IMR-90 (cell line): ENCODE measurements around the gene SDC4. TPM values are rescaled to one million over a fixed set of nuclear protein-coding genes. Genes with fewer than 3 reads are reported as not detected.

Experiments used
- ATAC-seq: fragments of 200-7000 bp; cut with Tn5 transposase; 2 replicates; pipeline ENCODE4 v1.9.1; 2020; ENCODE audit warnings: low read depth, mild to moderate bottlenecking, moderate library complexity
- BruUV-seq: library from RNA; stranded (reverse); fragments of 400-500 nt; replicated peaks from 2 replicates; lab custom pipeline; 2021; lab: Mats Ljungman, UMichigan
- CTCF ChIA-PET: fragments of 300-600 bp; formaldehyde crosslinking; extraction: SDS; loops from one replicate; lab custom pipeline; 2021; ENCODE audit warnings: antibody characterized with exemption; lab: Yijun Ruan, JAX
- POLR2A ChIA-PET: fragments of 300-600 bp; sonication (Branson Sonifier 250); formaldehyde crosslinking; loops from one replicate; lab custom pipeline; 2022; ENCODE audit warnings: antibody characterized with exemption; ENCODE audit not compliant: unreplicated experiment; lab: Charles Lee
- DNase-seq: peaks from one replicate; pipeline ENCODE4 v3.0.0; 2013
- H2AFZ ChIP-seq: replicated peaks from 2 replicates; pipeline ENCODE3; 2013; ENCODE audit warnings: low read length, mild to moderate bottlenecking; ENCODE audit not compliant: poor library complexity
- H2AK5ac ChIP-seq: 2 replicates; pipeline ENCODE4 v1.6.1; 2013; ENCODE audit warnings: low read depth, low read length, inconsistent platforms
- H2AK9ac ChIP-seq: replicated peaks from 2 replicates; pipeline ENCODE3; 2013; ENCODE audit warnings: mild to moderate bottlenecking, low read depth, low read length, moderate library complexity; ENCODE audit not compliant: poor library complexity
- H2BK120ac ChIP-seq: 2 replicates; pipeline ENCODE4 v1.6.1; 2013; ENCODE audit warnings: low read depth, low read length, inconsistent platforms
- H2BK15ac ChIP-seq: 3 replicates; pipeline ENCODE4 v1.6.1; 2013; ENCODE audit warnings: low read depth, low read length, inconsistent platforms
- H2BK20ac ChIP-seq: 2 replicates; pipeline ENCODE4 v1.6.1; 2013; ENCODE audit warnings: low read depth, mild to moderate bottlenecking, inconsistent platforms, low read length, moderate library complexity
- H2BK5ac ChIP-seq: 2 replicates; pipeline ENCODE4 v1.6.1; 2013; ENCODE audit warnings: mild to moderate bottlenecking, low read depth, low read length, inconsistent platforms; ENCODE audit not compliant: poor library complexity, severe bottlenecking
- H3K14ac ChIP-seq: replicated peaks from 2 replicates; pipeline ENCODE4 v1.6.1; 2013; ENCODE audit warnings: low read depth, low read length, inconsistent platforms
- H3K18ac ChIP-seq: 2 replicates; pipeline ENCODE4 v1.6.1; 2013; ENCODE audit warnings: low read depth, low read length, control low read depth
- H3K23ac ChIP-seq: 2 replicates; pipeline ENCODE4 v1.6.1; 2013; ENCODE audit warnings: low read depth, low read length, inconsistent platforms
- H3K27ac ChIP-seq: 2 replicates; pipeline ENCODE4 v1.5.1; 2013; ENCODE audit warnings: mild to moderate bottlenecking, control low read depth, low read length; ENCODE audit not compliant: insufficient read depth
- H3K27me3 ChIP-seq: 2 replicates; pipeline ENCODE4 v1.6.1; 2013; ENCODE audit warnings: low read length; ENCODE audit not compliant: control insufficient read depth, insufficient read depth
- H3K36me3 ChIP-seq: 2 replicates; pipeline ENCODE4 v1.6.1; 2013; ENCODE audit warnings: low read length, mixed read lengths; ENCODE audit not compliant: control insufficient read depth, insufficient read depth
- H3K4ac ChIP-seq: 2 replicates; pipeline ENCODE4 v1.6.1; 2013; ENCODE audit warnings: low read depth, low read length, inconsistent platforms
- H3K4me1 ChIP-seq: 2 replicates; pipeline ENCODE4 v1.6.1; 2013; ENCODE audit warnings: low read length, mixed read lengths; ENCODE audit not compliant: control insufficient read depth, insufficient read depth
- H3K4me2 ChIP-seq: 2 replicates; pipeline ENCODE4 v1.6.1; 2013; ENCODE audit warnings: low read depth, mild to moderate bottlenecking, control low read depth, low read length, moderate library complexity
- H3K4me3 ChIP-seq: 2 replicates; pipeline ENCODE4 v1.5.1; 2013; ENCODE audit warnings: low read depth, mild to moderate bottlenecking, control low read depth, low read length, moderate library complexity; ENCODE audit not compliant: insufficient read depth
- H3K56ac ChIP-seq: 2 replicates; pipeline ENCODE4 v1.6.1; 2013; ENCODE audit warnings: low read length, inconsistent platforms; ENCODE audit not compliant: insufficient read depth; ENCODE audit errors: extremely low read depth
- H3K79me1 ChIP-seq, 2 experiments: 2 replicates each; pipeline ENCODE4 v1.6.1; 2013; ENCODE audit warnings: low read length in 2 of 2, inconsistent platforms in 1 of 2, low read depth in 1 of 2
- H3K9ac ChIP-seq: 2 replicates; pipeline ENCODE4 v1.6.1; 2013; ENCODE audit warnings: low read depth, low read length, control low read depth
- H3K9me1 ChIP-seq: 2 replicates; pipeline ENCODE4 v1.6.1; 2013; ENCODE audit warnings: low read length, inconsistent platforms; ENCODE audit not compliant: insufficient read depth
- H3K9me3 ChIP-seq: 2 replicates; pipeline ENCODE4 v1.6.1; 2013; ENCODE audit warnings: low read length; ENCODE audit not compliant: control insufficient read depth, insufficient read depth
- H4K20me1 ChIP-seq: 2 replicates; pipeline ENCODE4 v1.6.1; 2013; ENCODE audit warnings: low read length, inconsistent platforms; ENCODE audit not compliant: insufficient read depth
- H4K5ac ChIP-seq: 2 replicates; pipeline ENCODE4 v1.6.1; 2013; ENCODE audit warnings: mild to moderate bottlenecking, low read depth, low read length, control low read depth
- H4K8ac ChIP-seq, 2 experiments: 2 replicates each; pipeline ENCODE4 v1.6.1; 2013; ENCODE audit warnings: low read depth in 2 of 2, low read length in 2 of 2, control low read depth in 1 of 2, inconsistent platforms in 1 of 2
- H4K91ac ChIP-seq: 2 replicates; pipeline ENCODE4 v1.6.1; 2013; ENCODE audit warnings: low read depth, low read length, inconsistent platforms; ENCODE audit not compliant: insufficient read depth
- BHLHE40 ChIP-seq: fragments of 150-350 bp; IDR thresholded peaks from 2 replicates; pipeline ENCODE4 v1.6.1; 2016; ENCODE audit warnings: mild to moderate bottlenecking, low read depth, low read length
- CEBPB ChIP-seq: IDR thresholded peaks from 2 replicates; pipeline ENCODE4 v1.6.1; 2012; ENCODE audit warnings: low read depth, low read length, improper control_type of control experiment
- ELK1 ChIP-seq: fragments of 150-350 bp; IDR thresholded peaks from 2 replicates; pipeline ENCODE4 v1.6.1; 2016; ENCODE audit warnings: low read depth, mild to moderate bottlenecking, low read length, moderate library complexity, borderline replicate concordance
- FOS ChIP-seq: fragments of 150-350 bp; IDR thresholded peaks from 2 replicates; pipeline ENCODE4 v1.6.1; 2016; ENCODE audit warnings: low read depth, low read length
- MAFK ChIP-seq: IDR thresholded peaks from 2 replicates; pipeline ENCODE4 v1.6.1; 2012; ENCODE audit warnings: low read depth, low read length, improper control_type of control experiment
- MAZ ChIP-seq: IDR thresholded peaks from 2 replicates; pipeline ENCODE4 v1.6.1; 2012; ENCODE audit warnings: low read depth, mild to moderate bottlenecking, low read length, improper control_type of control experiment, moderate library complexity, borderline replicate concordance
- MXI1 ChIP-seq: IDR thresholded peaks from 2 replicates; pipeline ENCODE4 v1.6.1; 2012; ENCODE audit warnings: low read depth, mild to moderate bottlenecking, low read length, moderate library complexity, borderline replicate concordance
- NFE2L2 ChIP-seq: fragments of 150-350 bp; IDR thresholded peaks from 2 replicates; pipeline ENCODE4 v1.6.1; 2016; ENCODE audit warnings: low read depth, mild to moderate bottlenecking, low read length
- POLR2A ChIP-seq: IDR thresholded peaks from 2 replicates; pipeline ENCODE4 v1.6.1; 2012; ENCODE audit warnings: mild to moderate bottlenecking, low read depth, low read length
- RAD21 ChIP-seq: IDR thresholded peaks from 2 replicates; pipeline ENCODE4 v1.6.1; 2012; ENCODE audit warnings: low read length, improper control_type of control experiment
- RCOR1 ChIP-seq: IDR thresholded peaks from 2 replicates; pipeline ENCODE4 v1.6.1; 2012; ENCODE audit warnings: mild to moderate bottlenecking, low read length, improper control_type of control experiment; ENCODE audit not compliant: insufficient replicate concordance
- SMC3 ChIP-seq: fragments of 150-350 bp; IDR thresholded peaks from 2 replicates; pipeline ENCODE4 v1.6.1; 2016; ENCODE audit warnings: low read depth, mild to moderate bottlenecking, antibody characterized with exemption, low read length, moderate library complexity
- USF2 ChIP-seq: fragments of 150-350 bp; IDR thresholded peaks from 2 replicates; pipeline ENCODE4 v1.6.1; 2017; ENCODE audit warnings: mild to moderate bottlenecking, antibody characterized with exemption, low read length, low read depth
- WGBS, 2 experiments: methylation state at CpG; one replicate each; pipeline versions ENCODE4 v1.1.5 to v1.1.7; 2013; ENCODE audit warnings: missing lambda C conversion rate in 2 of 2; ENCODE audit not compliant: insufficient read length in 1 of 2; ENCODE audit errors: extremely low coverage in 2 of 2; 5-methylcytosine and 5-hydroxymethylcytosine counted together
- dilution Hi-C: fragments of 300-500 bp; cut with HindIII; formaldehyde crosslinking; loops from one replicate; pipeline ENCODE4 v1.14.3; 2018; ENCODE audit warnings: low sequenced_read_pairs; ENCODE audit not compliant: unreplicated experiment
- in situ Hi-C: fragments of 300-500 bp; cut with MboI; formaldehyde crosslinking; loops from 3 replicates; pipeline ENCODE4 v1.14.3; 2019; ENCODE audit warnings: low sequenced_read_pairs, inconsistent platforms, mixed read lengths
- intact Hi-C: fragments of 100-400 bp; cut with micrococcal nuclease; formaldehyde crosslinking; loops from 2 replicates; pipeline ENCODE4 v1.10.0; 2022
- polyA plus RNA-seq, 3 experiments: library from polyadenylated mRNA; depleted of rRNA; stranded (reverse); fragments of >200 nt; gene quantifications; 2 replicates each; pipeline ENCODE4 v1.2.3, GENCODE V29; 2012; ENCODE audit warnings: low replicate concordance in 1 of 3
- total RNA-seq: library from RNA; depleted of rRNA; stranded (reverse); fragments of >200 nt; gene quantifications from 2 replicates; pipeline ENCODE4 v1.2.3, GENCODE V29; 2012

SDC4 gene
- total and polyA plus RNA-seq, 2 of the 4 experiments (the other 2 are of a cell fraction) = 203 to 265 TPM

GRCh38 chr20:45343532-45344167 lies 4.6 kb downstream of the SDC4 start (continued):
- TF ChIP-seq MAZ = no peak

GRCh38 chr20:45342855-45343531 lies 5.2 kb downstream of the SDC4 start:
- intact Hi-C loops = no loop called here
- Histone ChIP-seq H4K5ac (peak overlapping the region; percentile 58), H3K9ac (peak overlapping the region; percentile 50), H3K9me3 (no peaks in the 10 kb centered on the region), H3K79me1 (peaks cover 16 to 93% of the 10 kb centered on the region in 2 experiments), H3K27me3 (no peaks in the 10 kb centered on the region), H2AFZ (no peak overlapping the region), H3K27ac (peak overlapping the region; percentile 92), H3K4me2 (peak overlapping the region; percentile 87), H2BK20ac (peak overlapping the region; percentile 96), H3K18ac (peak overlapping the region; percentile 70), H3K56ac (peak overlapping the region; percentile 65; the same call in 1 of the 2 replicates), H3K36me3 (peaks cover 32% of the 10 kb centered on the region), H3K23ac (peak overlapping the region; percentile 93), H2BK15ac (peak overlapping the region; percentile 99; the same call in 2 of the 3 replicates), H3K4me3 (no peak overlapping the region), H3K9me1 (peaks cover 36% of the 10 kb centered on the region), H4K20me1 (peaks cover 44% of the 10 kb centered on the region), H2BK5ac (peak overlapping the region; percentile 93), H3K4ac (peak overlapping the region; percentile 99), H2AK9ac (peak overlapping the region; percentile 91), H2BK120ac (peak overlapping the region; percentile 95), H2AK5ac (peak overlapping the region; percentile 97), H3K4me1 (peaks cover 59% of the 10 kb centered on the region), H4K8ac (peak overlapping the region; percentile 73 to 78), H3K14ac (peak overlapping the region; percentile 90), H4K91ac (peak overlapping the region; percentile 99)
- in situ Hi-C loops = loop anchor here (25.0 kb wide), 1 partner anchor 569 kb away; the partner anchor contains the start of gene PLTP
- no CpG with 5 or more reads among the region's 6 CpGs for WGBS, 2 experiments
- no peak for DNase-seq
- ChIA-PET CTCF (no interaction called here), POLR2A (interaction anchor here (1.6 kb wide), 1 partner anchor 428 kb away, joined by 4 read pairs; no protein-coding TSS in a partner anchor)
- ATAC-seq = no peak
- dilution Hi-C loops = no loop called here
- no TSS peak for BruUV-seq
- TF ChIP-seq POLR2A (no peak), USF2 (no peak), BHLHE40 (no peak), NFE2L2 (no peak), ELK1 (no peak), RAD21 (no peak), MXI1 (no peak), SMC3 (no peak), MAFK (no peak), RCOR1 (no peak), FOS (no peak), CEBPB (no peak)
